Spleen (tissue), 7 donors: ENCODE data around the gene OTOS.

Experiments used
- CTCF ChIP-seq, 11 experiments: fragments of 200-600 bp in 7 of 11; fragments of 450-650 bp in 4 of 11; sonication (generic) in 4 of 11; IDR thresholded peaks in 8 of 11; conservative IDR thresholded peaks in 3 of 11; 1 replicate in 7 of 11; 2 replicates in 4 of 11; pipeline versions ENCODE4 v1.4.0 to v1.8.0; 2016 to 2021; ENCODE audit warnings: antibody characterized with exemption in 11 of 11, inconsistent platforms in 4 of 11, mild to moderate bottlenecking in 1 of 11
- POLR2A ChIP-seq, 3 donors: fragments of 450-650 bp; IDR thresholded peaks; one replicate each; pipeline ENCODE4 v1.5.1; 2017; ENCODE audit warnings: antibody characterized with exemption in 3 of 3, mild to moderate bottlenecking in 1 of 3
- donor health status: DM: no; HTN: no; CAD: no; lungs with moderate emphysema.
- donor health status: DM: no; HTN: no; CAD: no.
- donor health status: DM: no; HTN: no; CAD: no.

DNA sequence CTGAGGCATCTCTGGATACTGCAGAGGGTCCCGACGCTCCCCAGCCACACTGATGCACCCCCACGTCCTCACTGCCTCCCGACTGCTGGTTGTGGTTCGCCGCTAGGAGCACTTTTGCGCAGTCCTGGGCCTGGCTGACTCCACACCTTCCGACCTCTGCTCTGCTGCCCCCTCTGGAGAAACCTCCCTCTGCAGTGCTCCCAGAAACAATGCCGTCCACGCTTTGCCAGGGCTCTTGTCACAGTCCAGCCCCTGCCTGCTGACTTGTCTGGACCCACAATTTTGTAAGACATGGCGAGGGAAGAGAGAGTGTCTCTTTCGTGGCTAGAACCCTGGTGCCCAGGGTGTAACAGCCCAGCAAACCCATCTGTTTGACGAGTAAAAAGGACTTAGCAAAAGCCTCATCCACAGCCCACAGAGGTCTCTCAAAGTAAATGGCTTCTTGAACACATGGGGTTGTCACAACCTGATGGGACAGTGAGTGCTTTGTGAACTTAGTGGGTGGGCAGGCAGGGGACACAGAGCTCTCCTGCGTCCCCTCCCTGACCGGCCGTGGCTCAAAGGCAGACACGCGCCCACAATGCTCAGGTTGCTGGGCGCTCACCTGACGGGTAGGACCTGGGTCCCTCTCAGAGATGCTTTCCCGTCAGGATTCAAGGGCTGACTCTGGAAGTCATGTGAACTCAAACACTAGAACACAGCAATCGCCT, 8.4 kb downstream of the OTOS start:
- TF ChIP-seq CTCF (IDR thresholded peaks at IDR 0.05 in 8 of 11, conservative IDR thresholded peaks at IDR 0.05 in 3 of 11) (no peak), POLR2A (IDR thresholded peaks at IDR 0.05) (no peak)
